OCI-LY1 (cell line): Measurements from ENCODE around the gene FKBP6.
"Not testable (repeated sequence)": the region's sequence is repeated elsewhere in the genome, so short reads cannot be mapped to it uniquely, and the experiment has no call there.

Experiments
- EZH2 ChIP-seq: fragments of 200-600 bp; sonication (generic), shearing (Covaris generic); IDR thresholded peaks from 2 replicates; pipeline ENCODE4 v1.8.0; 2017; ENCODE audit warnings: borderline replicate concordance, mixed run types, mild to moderate bottlenecking, antibody characterized with exemption, low read length, moderate library complexity, mixed read lengths
- TF ChIP-seq, protein P1 (sequence below): fragments of 200-600 bp; sonication (generic), shearing (Covaris generic); IDR thresholded peaks from 2 replicates; pipeline ENCODE4 v1.5.1; 2017; ENCODE audit warnings: mild to moderate bottlenecking, antibody characterized with exemption, low read length, moderate library complexity, mixed read lengths

DNA sequence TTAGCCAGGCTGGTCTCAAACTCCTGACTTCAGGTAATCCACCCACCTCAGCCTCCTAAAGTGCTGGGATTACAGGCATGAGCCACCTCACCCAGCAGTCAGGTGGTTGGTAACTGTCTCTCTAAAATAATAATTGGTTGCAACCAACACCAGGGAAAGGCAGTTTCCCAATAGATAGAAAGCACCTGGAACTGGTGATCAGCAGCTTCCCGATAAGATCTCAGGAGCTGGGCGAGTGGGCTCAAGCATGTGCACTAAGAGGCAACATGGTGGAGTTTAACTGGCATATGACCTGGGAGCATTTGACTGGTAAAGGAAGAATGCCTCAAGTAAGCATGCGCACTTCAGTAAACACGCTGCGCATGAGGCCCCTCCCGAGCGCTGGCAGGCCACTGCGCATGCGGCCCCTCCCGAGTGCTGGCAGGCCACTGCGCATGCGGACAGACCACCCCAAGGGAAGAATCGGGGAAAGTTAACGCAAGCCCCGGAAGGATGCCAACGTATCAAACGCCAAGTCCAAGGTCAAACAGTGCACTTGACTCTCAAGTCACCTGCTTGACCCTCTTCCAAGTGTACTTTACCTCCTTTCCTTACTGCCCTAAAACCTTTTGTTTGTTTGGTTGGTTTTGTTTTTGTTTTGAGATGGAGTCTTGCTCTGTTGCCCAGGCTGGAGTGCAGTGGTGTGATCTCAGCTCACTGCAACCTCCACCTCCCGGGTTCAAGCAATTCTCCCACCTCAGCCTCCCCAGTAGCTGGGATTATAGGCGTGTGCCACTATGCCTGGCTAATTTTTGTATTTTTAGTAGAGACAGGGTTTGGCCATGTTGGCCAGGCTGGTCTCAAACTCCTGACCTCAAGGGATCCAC, 71.5 kb downstream of the FKBP6 start:
- TF ChIP-seq, protein P1, sequence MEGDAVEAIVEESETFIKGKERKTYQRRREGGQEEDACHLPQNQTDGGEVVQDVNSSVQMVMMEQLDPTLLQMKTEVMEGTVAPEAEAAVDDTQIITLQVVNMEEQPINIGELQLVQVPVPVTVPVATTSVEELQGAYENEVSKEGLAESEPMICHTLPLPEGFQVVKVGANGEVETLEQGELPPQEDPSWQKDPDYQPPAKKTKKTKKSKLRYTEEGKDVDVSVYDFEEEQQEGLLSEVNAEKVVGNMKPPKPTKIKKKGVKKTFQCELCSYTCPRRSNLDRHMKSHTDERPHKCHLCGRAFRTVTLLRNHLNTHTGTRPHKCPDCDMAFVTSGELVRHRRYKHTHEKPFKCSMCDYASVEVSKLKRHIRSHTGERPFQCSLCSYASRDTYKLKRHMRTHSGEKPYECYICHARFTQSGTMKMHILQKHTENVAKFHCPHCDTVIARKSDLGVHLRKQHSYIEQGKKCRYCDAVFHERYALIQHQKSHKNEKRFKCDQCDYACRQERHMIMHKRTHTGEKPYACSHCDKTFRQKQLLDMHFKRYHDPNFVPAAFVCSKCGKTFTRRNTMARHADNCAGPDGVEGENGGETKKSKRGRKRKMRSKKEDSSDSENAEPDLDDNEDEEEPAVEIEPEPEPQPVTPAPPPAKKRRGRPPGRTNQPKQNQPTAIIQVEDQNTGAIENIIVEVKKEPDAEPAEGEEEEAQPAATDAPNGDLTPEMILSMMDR, result not testable (repeated sequence)
- TF ChIP-seq EZH2, result not testable (repeated sequence)
